DOHH2 (cell line): ENCODE data around the gene EIF4A3.

ENCODE experiments used
- EZH2phosphoT487 ChIP-seq: fragments of 200-600 bp; sonication (generic); IDR thresholded peaks from 2 replicates; pipeline ENCODE4 v1.6.1; 2017; ENCODE audit warnings: borderline replicate concordance, mild to moderate bottlenecking, antibody characterized with exemption, low read length, moderate library complexity, mixed read lengths
- TF ChIP-seq, protein P1 (sequence below): fragments of 200-600 bp; sonication (generic); IDR thresholded peaks from one replicate; pipeline ENCODE4 v1.5.1; 2014; ENCODE audit warnings: antibody characterized with exemption, mild to moderate bottlenecking, low read depth, low read length; ENCODE audit not compliant: poor library complexity, severe bottlenecking

DNA sequence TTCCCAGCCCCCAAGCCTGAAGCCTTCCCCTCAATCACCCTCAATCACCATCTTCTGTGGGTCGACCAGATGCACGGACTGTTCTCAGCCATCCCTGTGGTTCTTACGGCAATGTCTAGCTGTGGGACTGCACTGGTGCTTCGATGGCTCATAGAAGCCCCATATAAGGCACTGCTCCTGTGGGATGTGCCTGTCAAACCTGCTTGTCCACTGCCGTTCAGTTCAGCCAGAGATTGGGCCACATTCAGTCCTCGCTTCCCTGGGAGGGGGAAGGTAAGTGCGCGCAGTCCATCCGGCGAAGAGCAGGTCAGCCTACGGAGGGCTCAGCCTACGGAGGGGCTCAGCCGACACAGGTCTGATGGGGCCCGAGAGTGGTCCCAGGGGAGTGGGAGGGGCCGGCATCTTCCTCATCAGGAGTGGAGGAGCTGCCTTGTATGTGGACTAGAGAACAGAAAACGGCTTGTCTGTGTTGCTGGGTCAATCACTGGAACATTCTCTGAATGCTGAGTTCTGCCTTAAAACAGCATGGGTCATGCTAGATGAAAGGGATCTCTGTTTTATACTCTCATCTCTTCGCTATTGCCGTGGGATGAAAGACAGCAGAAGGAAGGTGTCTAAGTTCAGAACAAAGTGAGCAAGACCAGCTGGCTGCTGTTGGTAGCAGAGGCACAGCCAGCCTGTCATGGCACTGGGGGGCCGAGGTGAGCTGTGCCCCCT, 23.0 kb upstream of the EIF4A3 start, which contains the start of gene CARD14:
- TF ChIP-seq, protein P1, sequence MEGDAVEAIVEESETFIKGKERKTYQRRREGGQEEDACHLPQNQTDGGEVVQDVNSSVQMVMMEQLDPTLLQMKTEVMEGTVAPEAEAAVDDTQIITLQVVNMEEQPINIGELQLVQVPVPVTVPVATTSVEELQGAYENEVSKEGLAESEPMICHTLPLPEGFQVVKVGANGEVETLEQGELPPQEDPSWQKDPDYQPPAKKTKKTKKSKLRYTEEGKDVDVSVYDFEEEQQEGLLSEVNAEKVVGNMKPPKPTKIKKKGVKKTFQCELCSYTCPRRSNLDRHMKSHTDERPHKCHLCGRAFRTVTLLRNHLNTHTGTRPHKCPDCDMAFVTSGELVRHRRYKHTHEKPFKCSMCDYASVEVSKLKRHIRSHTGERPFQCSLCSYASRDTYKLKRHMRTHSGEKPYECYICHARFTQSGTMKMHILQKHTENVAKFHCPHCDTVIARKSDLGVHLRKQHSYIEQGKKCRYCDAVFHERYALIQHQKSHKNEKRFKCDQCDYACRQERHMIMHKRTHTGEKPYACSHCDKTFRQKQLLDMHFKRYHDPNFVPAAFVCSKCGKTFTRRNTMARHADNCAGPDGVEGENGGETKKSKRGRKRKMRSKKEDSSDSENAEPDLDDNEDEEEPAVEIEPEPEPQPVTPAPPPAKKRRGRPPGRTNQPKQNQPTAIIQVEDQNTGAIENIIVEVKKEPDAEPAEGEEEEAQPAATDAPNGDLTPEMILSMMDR: no peak
- TF ChIP-seq EZH2phosphoT487: no peak
